Measurements from ENCODE around the gene KRTAP4-11. TPM values are rescaled to one million over a fixed set of nuclear protein-coding genes. Genes with fewer than 3 reads are reported as not detected.

Gene KRTAP4-11
- total RNA-seq, 1 donor from 2014 or later: not detected

- Histone ChIP-seq H3K27ac (no peak overlapping the region), H3K27me3 (peaks cover 6% of the 10 kb centered on the region), H3K36me3 (no peaks in the 10 kb centered on the region), H3K4me3 (no peak overlapping the region), H3K4me1 (no peaks in the 10 kb centered on the region), H3K9me3 (no peaks in the 10 kb centered on the region)
- intact Hi-C loops (cut with DNase I): no loop called here
- DNase-seq (no peak), ATAC-seq (no peak)
- no peak for TF ChIP-seq CTCF (IDR thresholded peaks at IDR 0.05)
Measured at GRCh38 chr17:41067281-41067680, 50.9 kb downstream of the KRTAP4-11 start.

Other genes starting within 250 kb of the KRTAP4-11 start
- not detected for gene KRT20, start 233.1 kb downstream of the KRTAP4-11 start, total RNA-seq
- gene KRT23, start 180.7 kb downstream of the KRTAP4-11 start, total RNA-seq: 1.1 TPM
- gene KRT39, start 151.4 kb downstream of the KRTAP4-11 start, total RNA-seq: 0.35 TPM
- not detected for gene KRT40, start 134.0 kb downstream of the KRTAP4-11 start, total RNA-seq
- gene KRTAP3-3, start 124.2 kb downstream of the KRTAP4-11 start, total RNA-seq: not detected
- not detected for gene KRTAP3-2, start 118.5 kb downstream of the KRTAP4-11 start, total RNA-seq
- gene KRTAP3-1, start 109.2 kb downstream of the KRTAP4-11 start, total RNA-seq: not detected
- not detected for gene KRTAP1-5, start 91.2 kb downstream of the KRTAP4-11 start, total RNA-seq
- not detected for gene KRTAP1-4, start 88.2 kb downstream of the KRTAP4-11 start, total RNA-seq
- not detected for gene KRTAP1-3, start 83.5 kb downstream of the KRTAP4-11 start, total RNA-seq
- not detected for gene KRTAP1-1, start 76.9 kb downstream of the KRTAP4-11 start, total RNA-seq
- gene KRTAP2-1, start 71.1 kb downstream of the KRTAP4-11 start, total RNA-seq: not detected
- gene KRTAP2-2, start 63.1 kb downstream of the KRTAP4-11 start, total RNA-seq: not detected
- gene KRTAP2-3, start 58.3 kb downstream of the KRTAP4-11 start, total RNA-seq: not detected
- not detected for gene KRTAP2-4, start 52.5 kb downstream of the KRTAP4-11 start, total RNA-seq
- not detected for gene KRTAP4-7, start 34.2 kb downstream of the KRTAP4-11 start, total RNA-seq
- gene KRTAP4-8, start 20.2 kb downstream of the KRTAP4-11 start, total RNA-seq: not detected
- not detected for gene KRTAP4-16, start 16.2 kb downstream of the KRTAP4-11 start, total RNA-seq
- gene KRTAP4-9, start 13.0 kb downstream of the KRTAP4-11 start, total RNA-seq: not detected
- gene KRTAP4-12, start 5.8 kb upstream of the KRTAP4-11 start, total RNA-seq: not detected
- gene KRTAP4-6, start 22.2 kb upstream of the KRTAP4-11 start, total RNA-seq: not detected
- not detected for gene KRTAP4-5, start 31.5 kb upstream of the KRTAP4-11 start, total RNA-seq
- not detected for gene KRTAP4-4, start 42.4 kb upstream of the KRTAP4-11 start, total RNA-seq
- gene KRTAP4-3, start 49.8 kb upstream of the KRTAP4-11 start, total RNA-seq: not detected
- gene KRTAP4-2, start 59.8 kb upstream of the KRTAP4-11 start, total RNA-seq: not detected
- not detected for gene KRTAP4-1, start 66.5 kb upstream of the KRTAP4-11 start, total RNA-seq
- not detected for gene KRTAP9-1, start 71.5 kb upstream of the KRTAP4-11 start, total RNA-seq
- gene KRTAP9-2, start 108.3 kb upstream of the KRTAP4-11 start, total RNA-seq: not detected
- gene KRTAP9-3, start 114.1 kb upstream of the KRTAP4-11 start, total RNA-seq: not detected
- gene KRTAP9-8, start 119.6 kb upstream of the KRTAP4-11 start, total RNA-seq: not detected
- not detected for gene KRTAP9-4, start 131.3 kb upstream of the KRTAP4-11 start, total RNA-seq
- gene KRTAP9-9, start 137.0 kb upstream of the KRTAP4-11 start, total RNA-seq: not detected
- gene KRTAP9-6, start 147.0 kb upstream of the KRTAP4-11 start, total RNA-seq: not detected
- not detected for gene KRTAP9-7, start 157.3 kb upstream of the KRTAP4-11 start, total RNA-seq
- gene KRTAP29-1, start 184.5 kb upstream of the KRTAP4-11 start, total RNA-seq: not detected
- not detected for gene KRTAP16-1, start 190.9 kb upstream of the KRTAP4-11 start, total RNA-seq
- gene KRTAP17-1, start 197.3 kb upstream of the KRTAP4-11 start, total RNA-seq: not detected
- gene KRT33A, start 232.5 kb upstream of the KRTAP4-11 start, total RNA-seq: not detected